HG03097 (cell line): Measurements from ENCODE around the gene DMBT1.

Experiments used
- ATAC-seq: cut with Tn5 transposase; IDR thresholded peaks from one replicate; pipeline ENCODE4 v1.9.1; 2021; ENCODE audit not compliant: unreplicated experiment, low FRiP score

Gene DMBT1

DNA sequence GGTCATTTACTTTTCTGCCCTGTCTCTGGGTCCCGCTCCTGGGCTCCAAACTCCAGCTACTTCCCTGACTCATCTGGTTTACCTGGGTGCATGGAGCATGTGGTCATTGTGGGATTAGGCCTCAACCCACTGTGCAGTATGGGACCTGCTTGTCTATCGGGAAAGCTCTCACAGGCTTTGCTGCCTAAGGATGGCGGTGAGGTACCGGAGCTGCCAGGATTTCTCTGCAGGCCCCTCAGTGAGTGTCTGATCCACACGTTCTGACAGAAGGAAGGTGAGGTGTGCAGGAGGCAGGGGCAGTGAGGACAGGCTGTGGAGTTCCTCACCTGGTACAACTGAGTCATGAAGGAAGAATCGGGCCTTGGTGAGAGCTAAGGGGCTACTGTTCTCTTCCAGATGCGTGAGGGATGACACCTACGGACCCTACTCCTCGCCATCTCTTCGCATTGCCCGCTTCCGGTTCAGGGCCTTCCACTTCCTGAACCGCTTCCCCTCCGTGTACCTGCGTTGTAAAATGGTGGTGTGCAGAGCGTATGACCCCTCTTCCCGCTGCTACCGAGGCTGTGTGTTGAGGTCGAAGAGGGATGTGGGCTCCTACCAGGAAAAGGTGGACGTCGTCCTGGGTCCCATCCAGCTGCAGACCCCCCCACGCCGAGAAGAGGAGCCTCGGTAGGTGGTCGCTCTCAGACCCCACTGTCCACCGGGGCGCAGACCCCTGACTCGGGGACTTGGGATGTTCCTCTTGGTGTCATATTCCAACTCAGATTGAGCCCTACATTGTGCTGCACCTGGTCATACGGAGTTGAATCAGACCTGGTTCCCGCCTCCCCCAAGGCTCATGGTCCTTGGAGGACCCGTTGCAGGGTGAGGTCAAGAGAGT, 82.4 kb downstream of the DMBT1 start:
- no peak for ATAC-seq

DNA sequence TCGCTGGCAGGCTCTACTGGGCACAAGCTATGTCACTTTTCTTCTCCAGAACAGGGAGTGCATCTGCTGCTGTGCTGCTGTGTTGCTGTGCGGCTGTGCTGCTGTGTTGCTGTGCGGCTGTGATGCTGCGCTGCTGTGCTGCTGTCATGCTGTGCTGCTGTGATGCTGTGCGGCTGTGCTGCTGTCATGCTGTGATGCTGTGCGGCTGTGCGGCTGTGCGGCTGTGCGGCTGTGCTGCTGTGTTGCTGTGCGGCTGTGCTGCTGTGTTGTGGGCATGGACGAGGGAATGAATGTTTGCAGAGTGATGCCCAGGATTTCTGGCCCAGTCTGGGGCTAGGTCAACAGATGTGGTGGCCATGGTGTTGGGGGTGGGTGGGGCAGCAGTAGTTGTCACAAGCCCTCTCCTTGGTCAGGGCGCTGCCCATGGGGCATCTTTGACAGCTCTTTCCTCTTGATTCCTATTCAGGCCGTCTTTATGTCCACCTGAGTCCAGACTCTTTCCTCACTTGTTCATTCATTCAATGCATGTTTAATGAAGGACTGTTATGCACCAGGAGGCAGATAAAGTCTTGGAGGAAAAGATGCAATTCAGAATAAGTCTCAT, 83.5 kb downstream of the DMBT1 start:
- ATAC-seq, result no peak

DNA sequence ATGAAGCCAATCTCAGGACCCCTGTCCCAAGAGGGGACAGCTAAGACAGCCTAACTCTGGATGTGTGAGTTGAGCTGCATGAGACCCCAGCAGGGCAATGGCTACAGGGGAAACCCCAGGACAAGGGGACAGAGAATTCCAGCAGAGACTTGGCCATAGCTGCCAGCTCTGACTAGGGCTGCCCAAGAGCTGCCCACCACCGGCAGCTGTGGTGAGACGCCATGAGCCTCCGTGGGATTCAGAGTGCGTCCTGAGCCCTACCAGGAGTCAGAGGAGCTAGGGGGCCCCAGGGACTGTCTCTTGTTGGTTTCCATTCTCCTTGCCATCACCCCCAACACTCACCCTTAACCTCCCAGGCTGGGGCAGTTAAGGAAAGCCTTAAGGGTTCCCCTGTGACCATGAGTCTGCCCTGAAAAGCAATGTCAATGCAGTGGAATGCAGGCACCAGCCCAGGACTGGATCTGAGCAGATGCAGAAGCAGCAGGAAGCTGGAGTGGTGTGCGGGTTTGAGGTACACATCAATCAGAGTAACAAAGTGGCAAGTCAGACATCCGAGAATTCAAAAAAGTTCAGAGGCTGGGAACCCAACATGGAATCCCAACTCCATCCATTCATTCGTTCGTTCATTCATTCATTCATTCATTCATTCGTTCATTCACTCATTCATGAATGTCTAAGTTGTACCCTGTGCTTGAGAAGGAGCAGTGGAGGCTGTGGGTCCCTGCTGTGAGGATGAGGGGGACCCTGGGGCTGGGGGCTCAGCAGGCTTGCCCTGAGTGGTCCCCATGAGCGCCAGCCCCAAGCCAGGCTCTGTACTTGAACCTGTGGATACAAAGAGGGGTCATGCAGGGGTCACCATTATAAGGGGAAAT, 86.2 kb downstream of the DMBT1 start:
- ATAC-seq, result no peak

DNA sequence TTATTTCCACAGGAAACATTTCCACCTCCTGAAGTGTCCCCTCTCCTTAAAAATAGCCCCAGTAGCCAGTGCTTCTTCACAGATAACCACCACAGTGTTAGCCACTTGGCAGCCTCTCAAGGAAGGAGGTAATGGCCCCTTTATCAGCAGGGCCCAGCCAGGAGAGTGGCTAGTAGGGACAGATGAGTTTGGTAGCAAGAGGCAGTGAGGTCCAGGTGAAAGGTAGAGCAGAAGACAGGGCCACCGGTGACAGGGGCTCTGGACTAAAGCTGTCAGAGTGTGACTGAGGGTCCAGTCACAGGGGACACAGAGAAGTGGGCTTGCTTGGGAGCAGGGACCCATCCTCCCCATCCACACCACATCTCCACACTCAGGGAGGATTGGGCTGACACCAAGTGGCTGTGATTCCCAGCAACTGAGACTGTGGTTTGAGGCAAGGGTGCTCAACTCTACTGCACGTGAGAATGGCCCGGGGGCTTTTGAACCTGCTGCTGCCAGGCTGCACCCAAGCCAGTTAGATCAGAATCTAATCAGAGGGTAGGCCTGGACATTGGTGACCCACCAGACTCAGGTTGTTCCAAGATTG, 86.9 kb downstream of the DMBT1 start:
- no peak for ATAC-seq

DNA sequence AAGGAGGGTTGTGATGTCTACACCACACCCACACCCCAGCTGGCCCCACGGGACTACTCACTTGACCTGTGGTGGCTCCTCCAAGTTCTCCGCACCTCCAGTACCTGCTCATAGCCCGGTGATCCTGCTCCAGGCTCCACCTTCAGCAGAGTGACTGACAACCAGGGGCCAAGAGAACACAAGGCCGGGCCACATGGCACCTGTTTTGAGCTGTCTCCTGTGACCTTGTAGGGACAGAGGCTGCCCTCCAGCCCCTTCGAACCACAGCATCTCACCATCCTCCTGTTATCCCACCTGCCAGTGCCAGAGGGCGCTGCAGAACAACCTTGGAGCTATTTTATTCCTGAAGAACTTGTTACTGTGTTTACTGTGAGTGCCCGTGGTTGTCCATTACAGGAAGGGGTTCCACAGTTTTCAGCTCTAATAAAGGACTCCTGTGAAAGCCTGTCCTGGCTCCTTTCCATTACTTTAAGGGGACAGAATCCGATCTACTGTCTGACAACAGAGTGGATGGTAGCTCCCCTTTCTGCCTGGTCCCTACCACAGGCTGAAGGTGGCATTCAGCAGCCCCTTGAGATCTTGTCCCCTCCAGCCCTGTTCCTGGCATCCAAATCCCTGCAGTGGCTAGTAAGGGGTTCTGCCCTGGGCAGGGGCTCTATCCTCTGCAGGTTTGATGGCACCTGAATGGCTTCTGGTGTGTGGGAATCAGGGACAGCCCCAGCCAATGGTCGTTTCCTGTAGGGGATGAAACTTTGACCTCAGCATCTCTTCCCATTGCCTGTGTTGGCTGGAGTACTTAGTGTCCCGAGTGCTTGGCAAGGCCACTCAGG, 88.3 kb downstream of the DMBT1 start:
- no peak for ATAC-seq

DNA sequence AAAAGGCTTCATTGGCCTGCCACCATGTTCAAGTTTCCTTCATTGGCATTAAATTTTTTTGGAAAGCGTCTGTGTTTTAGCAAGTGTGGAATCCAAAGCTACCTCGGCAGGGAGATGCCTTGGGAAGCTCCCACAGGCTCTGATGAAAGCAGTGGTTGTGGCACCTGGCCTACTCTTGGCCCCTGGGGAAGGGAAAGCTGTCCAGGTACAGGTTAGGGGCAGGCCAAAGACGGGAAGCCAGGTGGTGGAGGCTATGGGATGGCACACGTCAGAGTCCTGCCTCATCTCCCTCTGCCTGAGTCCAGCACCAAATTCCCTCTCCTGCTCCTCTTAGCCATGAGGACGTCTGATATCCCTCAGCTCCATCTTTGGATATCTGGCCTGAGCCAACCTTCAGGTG, 89.3 kb downstream of the DMBT1 start:
- ATAC-seq, result no peak

DNA sequence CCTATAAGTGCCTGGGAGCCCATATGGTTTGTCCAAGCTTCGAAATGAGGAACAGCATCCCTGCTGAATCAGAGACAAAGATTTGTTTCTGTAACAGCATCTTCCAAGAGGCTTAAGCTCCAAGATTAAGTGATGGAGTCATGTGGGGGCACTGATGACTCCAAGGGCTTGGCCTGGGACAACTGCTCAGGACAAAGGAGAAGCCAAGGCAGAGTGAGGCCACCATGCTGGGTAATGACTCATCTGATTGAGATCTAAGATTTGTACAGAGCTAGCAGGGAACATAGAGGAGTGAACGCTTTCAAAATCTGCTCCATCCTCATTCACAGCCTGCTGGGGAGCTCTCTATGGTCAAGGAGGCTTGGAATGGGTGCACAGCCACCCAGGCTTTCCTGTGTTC, 89.8 kb downstream of the DMBT1 start:
- ATAC-seq, result no peak

DNA sequence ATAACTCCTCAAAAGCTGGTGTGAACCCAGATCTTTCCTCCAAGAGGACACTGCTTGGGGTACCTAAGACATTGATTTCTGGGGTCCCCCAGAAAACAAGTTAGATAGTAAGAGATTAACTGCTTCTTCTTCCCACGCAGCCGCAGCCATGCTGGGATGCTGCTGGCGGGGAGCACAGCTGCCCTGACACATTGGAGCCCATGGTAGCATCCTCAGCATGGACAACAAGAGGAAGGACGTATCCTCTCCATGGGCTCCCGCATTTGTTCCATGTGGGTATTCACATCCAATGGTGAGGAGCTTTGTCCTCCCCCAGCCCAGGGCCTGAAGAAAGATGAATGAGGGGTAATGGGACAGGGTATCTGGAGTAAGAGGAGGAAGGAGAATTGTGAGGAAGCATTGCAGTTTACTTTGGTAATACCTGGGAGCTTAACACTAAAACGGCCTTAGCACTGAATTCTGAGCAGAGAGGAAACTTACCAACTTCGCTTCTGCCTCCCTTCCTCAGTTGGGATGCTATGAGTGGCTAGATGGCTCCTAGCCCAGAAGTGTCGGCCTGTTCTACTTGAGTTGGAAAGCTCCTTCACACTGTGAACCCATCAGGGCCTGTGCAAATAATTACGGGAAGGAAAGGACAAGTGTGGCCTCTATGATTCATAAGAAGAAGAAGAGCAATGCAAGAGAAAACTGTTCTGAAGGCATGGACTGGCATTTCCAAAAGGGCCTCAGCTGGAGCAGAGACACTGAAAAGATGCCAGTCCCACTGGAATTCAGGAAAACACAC, 95.2 kb downstream of the DMBT1 start:
- ATAC-seq, result no peak

DNA sequence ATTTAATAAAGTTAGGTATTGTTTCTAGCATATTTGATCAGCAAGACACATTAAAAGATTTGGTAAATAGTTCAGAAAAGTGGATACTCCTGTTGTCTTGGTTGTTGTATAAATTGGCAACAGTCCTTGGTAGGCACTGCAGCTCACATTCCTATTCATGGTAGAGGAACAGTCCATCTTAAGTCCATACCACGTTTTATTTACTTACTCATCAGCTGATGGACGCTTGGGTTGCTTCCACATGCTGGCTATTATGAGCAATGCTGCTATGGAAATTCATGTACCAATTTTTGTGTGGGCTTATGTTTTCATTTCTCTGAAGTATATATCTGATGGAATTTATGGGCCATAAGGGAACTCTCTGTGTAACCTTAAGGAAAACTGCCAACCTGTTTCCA, 95.8 kb downstream of the DMBT1 start:
- no peak for ATAC-seq

DNA sequence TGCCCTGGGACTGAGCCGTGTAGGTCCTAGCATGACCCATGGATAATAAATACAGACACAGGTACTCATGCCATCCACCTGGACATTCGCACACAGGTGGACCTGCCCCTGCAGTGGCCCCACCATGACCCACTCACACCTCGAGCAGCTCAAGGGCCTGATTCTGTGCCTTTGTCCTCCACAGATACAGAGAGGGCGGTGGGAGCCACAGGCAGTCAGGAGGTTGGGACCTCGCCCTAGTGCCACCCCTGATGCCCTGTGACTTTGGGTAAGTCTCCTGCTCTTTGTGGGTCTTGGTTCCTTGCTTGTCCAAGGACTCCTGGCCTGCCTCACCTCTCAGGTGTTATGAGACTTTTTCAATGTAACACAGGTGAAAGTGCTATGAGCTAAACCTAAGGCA, 96.2 kb downstream of the DMBT1 start:
- no peak for ATAC-seq

DNA sequence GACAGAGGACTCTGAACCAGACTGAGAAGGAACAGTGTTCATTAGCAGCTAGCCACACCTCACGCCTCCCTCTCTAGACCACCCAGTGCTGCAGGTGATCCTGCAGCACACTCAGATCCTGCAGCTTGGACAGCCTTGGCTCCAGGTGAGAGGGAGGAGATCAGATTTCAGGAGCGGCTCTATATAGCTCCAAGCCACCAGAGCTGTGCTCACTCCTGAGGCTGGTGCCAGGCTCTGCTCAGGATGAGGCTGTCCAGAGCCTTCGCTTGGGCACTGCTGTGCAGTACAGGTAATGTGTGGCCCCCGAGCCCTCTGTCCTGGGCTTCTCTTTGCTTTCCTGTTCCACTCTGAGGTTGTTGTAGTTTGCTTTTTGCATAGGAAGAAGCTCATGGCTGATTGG, 96.7 kb downstream of the DMBT1 start:
- no peak for ATAC-seq

DNA sequence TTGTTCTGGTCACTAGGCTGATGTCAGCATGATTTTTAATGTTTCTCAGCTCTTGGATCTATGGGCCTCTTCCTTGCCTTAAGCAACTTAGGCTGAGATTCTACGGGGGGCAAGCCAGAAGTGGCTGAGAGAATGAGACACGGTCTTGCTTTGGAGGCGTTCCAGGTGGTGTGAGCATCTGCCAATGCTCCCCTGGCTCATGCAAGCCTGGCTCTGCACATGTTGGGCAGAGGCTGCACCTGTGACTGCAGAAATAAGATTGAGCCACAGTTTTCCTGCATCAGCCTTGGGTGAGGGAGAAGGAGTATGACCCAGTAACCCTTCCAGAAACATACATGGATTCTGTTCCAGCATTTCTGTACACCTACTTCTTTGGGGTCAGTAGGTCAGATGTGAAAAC, 97.2 kb downstream of the DMBT1 start:
- ATAC-seq, result no peak

DNA sequence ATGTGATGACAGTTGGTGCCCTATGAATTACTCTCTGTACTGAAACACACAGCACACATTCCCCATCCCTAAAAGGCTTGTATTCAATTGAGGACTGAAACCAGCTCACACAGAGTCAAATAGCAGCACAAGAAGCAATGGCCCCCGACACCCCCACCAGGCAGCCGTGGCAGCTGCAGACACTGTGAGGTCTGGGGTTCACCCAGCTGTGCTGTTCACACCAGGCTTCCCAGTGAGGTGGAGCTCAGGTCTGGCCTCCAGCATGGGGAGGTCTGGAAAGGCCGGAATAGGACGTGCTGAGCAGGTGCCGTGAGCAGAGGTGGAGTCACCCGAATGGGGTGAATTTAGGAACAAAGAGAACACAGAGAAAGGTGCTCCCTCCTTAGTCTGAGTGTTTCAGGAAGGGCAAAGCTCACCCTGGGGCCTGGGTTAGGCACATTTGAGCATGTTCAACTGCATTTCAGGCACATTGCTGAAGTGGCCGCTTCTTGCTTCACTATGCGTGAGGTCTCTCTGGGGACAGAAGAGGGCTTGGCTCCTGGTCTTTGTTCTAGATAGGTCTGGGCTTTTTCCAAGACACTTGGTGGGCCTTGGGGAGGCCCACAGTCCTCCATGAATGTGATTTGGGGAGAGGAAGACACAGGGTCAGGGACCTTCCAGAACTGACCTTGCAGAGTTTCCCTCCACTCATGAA, 97.9 kb downstream of the DMBT1 start:
- ATAC-seq, result no peak

DNA sequence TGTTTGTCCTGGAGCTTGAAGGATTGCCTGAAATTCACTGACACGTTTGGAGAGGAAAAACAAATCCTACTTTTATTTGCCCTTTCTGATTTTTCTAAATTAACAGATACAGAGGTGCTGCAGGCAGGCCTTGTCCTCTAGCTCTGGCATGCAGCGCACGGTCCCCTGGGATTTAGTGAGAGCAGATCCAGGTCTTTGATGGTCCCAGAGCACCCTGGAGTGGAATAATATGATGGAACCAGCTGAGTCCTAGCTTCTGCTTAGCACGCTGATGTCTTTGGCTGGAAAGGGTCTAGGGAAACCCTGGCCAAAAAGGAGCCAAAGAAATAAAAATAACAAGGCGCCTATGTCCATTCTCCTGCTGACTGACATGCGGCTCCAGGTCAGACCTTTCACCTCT, 98.6 kb downstream of the DMBT1 start:
- no peak for ATAC-seq

DNA sequence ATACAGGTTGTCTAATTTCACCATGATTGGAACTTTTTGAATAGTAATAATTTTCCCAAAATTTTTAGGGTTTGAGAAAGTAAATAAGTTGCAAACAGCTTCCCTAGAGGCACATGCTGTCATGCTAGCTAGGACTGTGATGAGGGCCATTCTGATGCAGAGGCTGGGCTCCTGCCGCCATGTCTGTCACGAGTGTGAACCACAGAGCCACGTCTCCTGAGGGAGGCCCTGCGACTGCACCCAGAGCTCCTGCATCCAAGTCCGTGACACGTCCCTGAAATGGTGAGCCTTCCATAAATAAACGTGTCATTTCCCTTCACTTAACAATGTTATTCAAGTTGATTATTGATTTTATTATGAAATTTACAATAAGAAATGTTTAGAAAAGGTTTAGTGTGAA, 99.1 kb downstream of the DMBT1 start:
- no peak for ATAC-seq

DNA sequence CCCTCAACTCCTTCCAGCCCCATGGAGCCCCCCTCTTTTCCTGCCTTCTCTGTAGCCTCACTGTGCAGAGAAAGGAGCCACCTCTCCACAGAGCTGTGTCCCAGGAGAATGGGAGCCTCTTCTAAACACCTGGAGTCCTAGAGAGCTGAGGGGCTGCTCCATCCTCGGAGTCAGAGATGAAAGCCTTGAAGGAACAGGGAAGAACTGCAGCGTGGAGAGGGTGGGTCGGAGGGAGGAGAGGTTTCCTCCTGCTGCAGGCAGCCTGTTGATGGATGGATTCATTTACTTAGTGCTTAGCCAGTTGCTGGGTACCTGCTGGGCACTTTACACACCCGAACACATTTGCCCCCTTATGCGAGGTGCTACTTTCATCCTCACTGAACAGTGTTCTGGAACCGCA, 100.1 kb downstream of the DMBT1 start:
- no peak for ATAC-seq

DNA sequence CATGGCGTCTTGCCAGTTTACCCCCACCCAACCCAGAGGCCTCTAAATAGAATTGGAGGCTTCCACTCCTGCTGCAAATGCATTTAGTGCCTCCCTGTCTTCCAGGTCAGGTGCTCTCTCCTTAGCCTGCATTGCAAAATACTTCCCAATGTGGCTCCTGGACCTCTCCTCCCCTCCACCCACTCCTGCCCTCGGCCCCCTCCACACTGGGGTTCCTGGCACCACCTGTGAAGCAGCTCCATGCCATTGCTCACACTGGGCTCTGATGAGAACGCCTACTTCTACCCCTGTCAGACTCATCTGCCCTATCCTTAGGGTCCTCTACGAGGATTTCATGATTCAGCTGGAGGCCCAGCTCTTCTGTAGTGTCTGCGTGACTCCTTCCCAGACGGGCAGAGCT, 101.7 kb downstream of the DMBT1 start:
- ATAC-seq, result no peak

DNA sequence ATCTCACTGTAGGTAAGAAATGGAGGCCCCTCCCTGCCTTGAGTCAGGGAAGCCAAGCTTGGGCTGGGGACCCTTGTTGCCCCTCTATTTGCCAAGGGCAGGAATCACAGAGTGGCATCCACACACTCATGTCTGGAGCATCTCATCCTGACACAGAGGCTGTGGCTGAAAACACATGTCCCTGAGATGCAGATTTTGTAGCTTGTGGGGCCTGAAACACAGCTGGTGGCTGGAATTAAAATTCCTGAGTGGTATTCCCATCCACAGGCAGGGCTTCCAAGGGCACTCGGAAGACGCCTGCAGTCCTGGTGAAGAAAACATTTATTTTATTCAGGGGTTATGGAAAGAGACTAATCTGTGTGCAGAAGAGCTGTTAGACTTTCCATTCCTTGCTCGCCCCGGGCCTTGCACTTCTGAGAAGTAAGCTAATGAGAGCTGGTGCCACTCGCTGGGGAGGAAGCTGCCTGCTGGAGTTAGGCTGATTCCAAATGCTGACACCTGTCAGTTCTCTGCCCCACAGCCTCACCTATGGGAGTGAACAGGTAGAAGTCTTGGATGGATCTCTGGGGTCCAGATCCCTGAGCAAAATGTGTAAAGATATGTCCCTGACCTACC, 103.1 kb downstream of the DMBT1 start:
- no peak for ATAC-seq
